Brain microvascular endothelial cell (primary cell): ENCODE measurements around the gene GAA.

Source experiments
- DNase-seq: peaks from one replicate; pipeline ENCODE4 v3.0.0-alpha.2; 2020
- H3K27ac ChIP-seq: fragments of 250-450 bp; sonication (Bioruptor Pico); 2 replicates; pipeline ENCODE4 v1.5.1; 2020; ENCODE audit warnings: mild to moderate bottlenecking, moderate library complexity
- H3K27me3 ChIP-seq: fragments of 250-450 bp; sonication (Bioruptor Pico); replicated peaks from 2 replicates; pipeline ENCODE4 v1.5.1; 2020; ENCODE audit warnings: mild to moderate bottlenecking
- H3K36me3 ChIP-seq: fragments of 250-450 bp; sonication (Bioruptor Pico); replicated peaks from 2 replicates; pipeline ENCODE4 v1.5.1; 2020; ENCODE audit warnings: mild to moderate bottlenecking
- H3K4me3 ChIP-seq: 2 replicates; pipeline ENCODE4 v1.5.1; 2011; ENCODE audit warnings: low read depth, mild to moderate bottlenecking, control low read depth, low read length, moderate library complexity
- in situ Hi-C: cut with HindIII; loops from 2 replicates; pipeline ENCODE4 v1.10.0; 2017; ENCODE audit warnings: low sequenced_read_pairs, low pct_ligation_motif_present
- TF ChIP-seq, protein P1 (sequence below): IDR thresholded peaks from 2 replicates; pipeline ENCODE4 v1.5.1; 2011; ENCODE audit warnings: low read depth, mild to moderate bottlenecking, moderate library complexity, low read length, control low read depth, inconsistent platforms; ENCODE audit errors: missing control alignments

Gene GAA

DNA sequence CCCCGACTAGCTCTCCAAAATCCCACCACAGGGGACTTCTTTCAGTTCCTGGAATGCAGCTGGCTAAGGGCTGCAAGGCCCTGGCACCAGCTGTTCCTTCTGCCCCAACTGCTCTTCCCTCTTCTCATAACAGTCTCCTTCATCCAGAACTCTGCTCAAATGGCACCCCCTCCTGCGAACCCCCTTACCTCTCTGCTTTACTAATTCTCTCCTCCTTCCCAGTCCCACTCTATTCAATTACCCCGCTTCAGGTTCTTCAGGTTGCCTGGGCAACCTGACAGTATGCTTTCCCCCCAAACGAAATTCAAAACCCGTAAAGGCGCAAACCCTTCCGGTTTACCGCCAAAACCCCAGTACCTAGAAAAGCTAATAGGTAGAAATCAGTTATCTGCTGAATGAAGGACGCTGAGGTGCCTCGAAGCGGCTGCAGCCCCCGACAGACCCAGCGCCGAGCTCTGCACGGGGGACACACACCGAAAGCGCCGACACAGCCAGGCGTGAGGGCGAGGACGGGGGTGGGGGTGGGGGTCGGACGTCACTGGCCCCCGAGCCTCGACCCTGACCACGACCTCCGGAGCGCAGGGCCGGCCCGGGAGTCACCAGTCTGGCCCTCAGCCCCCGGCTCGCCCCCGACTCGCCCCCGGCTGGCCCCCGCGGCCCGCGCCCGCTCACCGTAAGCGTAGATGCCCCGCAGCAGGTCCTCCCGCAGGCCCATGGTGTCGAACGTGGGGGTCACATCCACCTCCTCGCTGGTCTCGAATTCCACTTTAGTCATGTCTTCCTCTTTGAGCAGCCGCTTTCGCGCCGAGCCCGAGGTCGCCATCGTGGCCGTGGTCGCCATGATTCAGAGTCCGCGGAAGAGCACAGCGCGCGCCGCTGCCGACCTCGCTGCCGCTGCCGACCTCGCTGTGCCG lies 45.0 kb downstream of the GAA start:
- Histone ChIP-seq H3K4me3 (peak overlapping the region; percentile 96), H3K27ac (peak overlapping the region; percentile 93), H3K27me3 (no peaks in the 10 kb centered on the region), H3K36me3 (peaks cover 24% of the 10 kb centered on the region)
- DNase-seq = no peak
- in situ Hi-C loops = no loop called here
- TF ChIP-seq, protein P1, sequence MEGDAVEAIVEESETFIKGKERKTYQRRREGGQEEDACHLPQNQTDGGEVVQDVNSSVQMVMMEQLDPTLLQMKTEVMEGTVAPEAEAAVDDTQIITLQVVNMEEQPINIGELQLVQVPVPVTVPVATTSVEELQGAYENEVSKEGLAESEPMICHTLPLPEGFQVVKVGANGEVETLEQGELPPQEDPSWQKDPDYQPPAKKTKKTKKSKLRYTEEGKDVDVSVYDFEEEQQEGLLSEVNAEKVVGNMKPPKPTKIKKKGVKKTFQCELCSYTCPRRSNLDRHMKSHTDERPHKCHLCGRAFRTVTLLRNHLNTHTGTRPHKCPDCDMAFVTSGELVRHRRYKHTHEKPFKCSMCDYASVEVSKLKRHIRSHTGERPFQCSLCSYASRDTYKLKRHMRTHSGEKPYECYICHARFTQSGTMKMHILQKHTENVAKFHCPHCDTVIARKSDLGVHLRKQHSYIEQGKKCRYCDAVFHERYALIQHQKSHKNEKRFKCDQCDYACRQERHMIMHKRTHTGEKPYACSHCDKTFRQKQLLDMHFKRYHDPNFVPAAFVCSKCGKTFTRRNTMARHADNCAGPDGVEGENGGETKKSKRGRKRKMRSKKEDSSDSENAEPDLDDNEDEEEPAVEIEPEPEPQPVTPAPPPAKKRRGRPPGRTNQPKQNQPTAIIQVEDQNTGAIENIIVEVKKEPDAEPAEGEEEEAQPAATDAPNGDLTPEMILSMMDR = no peak

GRCh38 chr17:80147035-80147822 lies 45.8 kb downstream of the GAA start, which contains the start of gene EIF4A3:
TSS of gene EIF4A3 (minus strand) at chr17:80147128. CDS start at chr17:80146961, 167 bp downstream.
- DNase-seq = peak; percentile 98
- peaks cover 18% of the 10 kb centered on the region for H3K36me3 ChIP-seq
- H3K27me3 ChIP-seq = no peaks in the 10 kb centered on the region
- H3K4me3 ChIP-seq = peak within 1 kb of the TSS; percentile 96
- peak within 1 kb of the TSS; percentile 93 for H3K27ac ChIP-seq
- in situ Hi-C loops = no loop called here
- TF ChIP-seq, protein P1 = no peak

DNA sequence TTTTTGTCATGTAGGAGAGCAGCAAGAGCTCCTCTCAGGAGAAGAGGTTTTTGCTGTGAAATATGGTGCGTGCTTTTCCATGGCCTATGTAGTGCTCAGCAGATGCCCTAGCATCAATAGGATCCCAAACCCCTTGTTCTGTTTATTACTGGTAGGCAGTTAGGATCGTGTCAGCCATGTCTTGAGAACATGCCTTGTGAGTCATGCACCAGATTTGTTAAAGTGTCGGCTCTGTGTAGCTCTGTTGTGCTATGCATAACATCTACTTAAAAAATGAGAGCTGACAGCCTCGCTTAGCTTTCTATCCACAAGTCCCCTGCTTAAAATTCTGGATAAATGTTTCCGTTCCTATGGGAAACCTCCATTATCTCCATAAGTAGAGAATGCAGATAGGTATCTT lies 50.0 kb downstream of the GAA start:
- TF ChIP-seq, protein P1 = no peak
- H3K27ac ChIP-seq = peak overlapping the region; percentile 37
- H3K36me3 ChIP-seq = no peaks in the 10 kb centered on the region
- H3K27me3 ChIP-seq = no peaks in the 10 kb centered on the region
- H3K4me3 ChIP-seq = no peak overlapping the region
- in situ Hi-C loops = no loop called here
- peak; percentile 55 for DNase-seq

GRCh38 chr17:80152081-80152702 lies 50.8 kb downstream of the GAA start:
- in situ Hi-C loops = no loop called here
- no peaks in the 10 kb centered on the region for H3K27me3 ChIP-seq
- TF ChIP-seq, protein P1 = no peak
- peak overlapping the region; percentile 37 for H3K27ac ChIP-seq
- H3K4me3 ChIP-seq = no peak overlapping the region
- H3K36me3 ChIP-seq = no peaks in the 10 kb centered on the region
- peak; percentile 42 for DNase-seq

GRCh38 chr17:80153004-80153403 lies 51.6 kb downstream of the GAA start:
- Histone ChIP-seq H3K27me3 (no peaks in the 10 kb centered on the region), H3K4me3 (no peak overlapping the region), H3K27ac (no peak overlapping the region), H3K36me3 (no peaks in the 10 kb centered on the region)
- in situ Hi-C loops = no loop called here
- no peak for DNase-seq
- TF ChIP-seq, protein P1 = no peak
